ENCODE measurements around the gene GRID1.

Gene GRID1

DNA sequence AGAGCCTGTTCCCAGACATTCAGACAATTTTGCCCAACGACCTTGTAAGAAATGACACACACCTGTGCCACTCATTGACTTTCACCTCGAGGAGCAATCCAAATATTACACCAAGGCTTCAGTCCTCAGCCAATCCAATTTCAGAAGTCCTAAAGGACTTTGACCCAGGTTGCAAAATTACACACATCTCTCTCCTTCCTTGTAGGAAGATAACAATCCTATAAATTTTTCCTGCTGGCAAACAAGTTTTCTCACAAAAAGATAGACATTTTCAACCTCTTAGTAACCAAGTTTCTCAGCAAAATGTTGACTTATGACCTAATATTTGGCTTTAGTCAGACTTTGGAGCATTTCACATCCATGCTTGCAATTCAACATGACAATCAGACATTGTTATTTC is 745.0 kb downstream of the GRID1 start:
- TF ChIP-seq GATA3 (IDR thresholded peaks at IDR 0.05; ENCODE audit: low read depth, low read length) (no peak), GATA2 (IDR thresholded peaks at IDR 0.05; ENCODE audit: low read depth, low read length) (no peak)

DNA sequence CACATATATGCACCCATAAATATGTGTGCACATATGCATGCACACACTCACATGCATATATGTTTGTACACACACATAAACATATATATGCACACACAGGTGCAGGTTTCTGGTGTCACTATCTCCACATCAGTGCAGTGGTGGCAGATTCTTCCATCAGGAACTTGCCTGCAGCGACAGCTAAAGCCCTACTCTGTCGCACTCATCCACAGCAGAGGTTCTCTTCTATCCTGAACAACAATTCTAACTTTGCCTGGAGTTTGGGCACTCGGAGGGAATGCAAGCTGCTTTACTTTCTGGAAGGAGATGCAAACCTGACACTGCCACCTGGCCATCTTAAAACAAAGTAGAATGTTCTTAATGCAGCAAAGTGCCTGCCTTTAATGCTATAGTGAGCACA is 745.8 kb downstream of the GRID1 start:
- TF ChIP-seq GATA3 (IDR thresholded peaks at IDR 0.05; ENCODE audit: low read depth, low read length) (no peak), GATA2 (IDR thresholded peaks at IDR 0.05; ENCODE audit: low read depth, low read length) (no peak)

DNA sequence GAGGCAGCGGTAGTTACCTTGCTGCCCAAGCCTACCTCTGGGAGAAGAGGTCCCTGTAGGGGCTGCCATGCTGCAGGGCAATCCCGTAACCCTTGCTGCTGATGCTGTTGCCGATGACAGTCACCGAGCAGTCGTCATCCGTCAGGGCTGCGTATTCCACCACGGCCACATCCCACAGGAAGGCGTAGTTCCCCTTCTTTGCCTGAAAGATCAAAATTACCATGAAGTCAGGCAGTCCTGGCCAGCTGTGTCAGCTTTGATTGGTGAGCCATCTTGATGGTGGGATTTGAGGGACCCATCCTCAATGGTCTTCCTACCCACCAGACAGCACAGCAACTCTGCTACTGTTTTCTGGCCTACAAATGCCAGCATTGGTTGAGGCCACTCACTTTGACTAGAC is 746.8 kb downstream of the GRID1 start:
- no peak for TF ChIP-seq GATA3 (IDR thresholded peaks at IDR 0.05; ENCODE audit: low read depth, low read length)
- TF ChIP-seq GATA2 (IDR thresholded peaks at IDR 0.05; ENCODE audit: low read depth, low read length): no peak

DNA sequence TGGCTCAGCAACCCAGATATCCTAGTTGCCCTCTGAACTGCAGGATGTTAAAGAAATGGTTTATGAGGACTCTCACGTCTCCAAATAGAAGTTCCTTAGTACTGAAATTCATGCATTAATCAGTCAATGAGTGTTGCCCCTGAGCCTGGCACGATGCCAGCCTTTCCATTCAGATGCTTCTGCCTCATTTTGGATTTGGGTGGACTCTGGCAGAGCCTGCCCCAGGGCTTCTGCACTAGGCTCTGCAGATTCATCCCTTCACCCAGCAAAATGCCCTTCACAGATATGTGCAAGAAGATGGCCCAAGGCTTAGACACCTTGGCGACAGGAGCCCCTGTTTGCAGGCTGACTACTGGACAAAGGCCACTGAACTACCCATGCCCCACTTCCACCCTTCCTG is 747.8 kb downstream of the GRID1 start:
- TF ChIP-seq GATA3 (IDR thresholded peaks at IDR 0.05; ENCODE audit: low read depth, low read length) (no peak), GATA2 (IDR thresholded peaks at IDR 0.05; ENCODE audit: low read depth, low read length) (no peak)

DNA sequence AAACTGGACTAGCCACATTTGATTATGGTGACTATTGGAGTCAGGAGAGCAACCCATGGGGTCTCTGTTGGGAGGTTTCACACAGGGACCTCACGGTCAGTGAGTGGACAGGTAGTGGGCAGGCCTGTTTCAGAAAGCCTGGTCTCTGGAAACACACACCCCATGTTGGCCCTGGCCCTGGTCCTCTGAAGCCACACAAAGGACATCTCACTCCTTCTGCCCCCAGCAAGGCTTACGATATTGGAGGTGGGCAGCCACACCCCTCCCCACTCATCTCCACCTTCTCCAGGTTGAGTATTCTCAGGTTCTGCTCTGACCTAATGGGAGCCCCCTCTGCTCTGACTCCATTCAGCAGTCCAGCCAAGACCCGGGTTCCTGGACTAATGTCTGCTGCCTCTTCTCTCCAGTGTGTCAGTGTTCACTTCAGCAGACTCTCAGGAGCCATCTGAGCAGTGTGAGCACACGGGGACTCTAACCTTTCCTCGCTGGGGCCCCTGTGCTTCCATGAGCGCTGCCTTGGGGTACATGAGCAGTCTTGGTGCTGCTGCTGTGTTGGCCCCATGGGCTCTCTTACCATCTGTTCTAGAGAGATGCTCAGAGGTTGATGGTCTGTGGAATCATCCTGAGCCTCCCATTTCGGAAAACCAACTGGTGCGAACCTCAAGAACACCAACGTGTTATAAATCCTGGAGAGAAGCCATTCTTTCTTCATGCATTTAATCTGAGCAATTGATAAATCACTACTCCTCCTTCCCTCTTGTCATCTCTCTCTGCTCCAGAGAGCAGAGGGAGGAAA is 748.6 kb downstream of the GRID1 start:
- TF ChIP-seq GATA2 (IDR thresholded peaks at IDR 0.05; ENCODE audit: low read depth, low read length) (no peak), GATA3 (IDR thresholded peaks at IDR 0.05; ENCODE audit: low read depth, low read length) (no peak)

DNA sequence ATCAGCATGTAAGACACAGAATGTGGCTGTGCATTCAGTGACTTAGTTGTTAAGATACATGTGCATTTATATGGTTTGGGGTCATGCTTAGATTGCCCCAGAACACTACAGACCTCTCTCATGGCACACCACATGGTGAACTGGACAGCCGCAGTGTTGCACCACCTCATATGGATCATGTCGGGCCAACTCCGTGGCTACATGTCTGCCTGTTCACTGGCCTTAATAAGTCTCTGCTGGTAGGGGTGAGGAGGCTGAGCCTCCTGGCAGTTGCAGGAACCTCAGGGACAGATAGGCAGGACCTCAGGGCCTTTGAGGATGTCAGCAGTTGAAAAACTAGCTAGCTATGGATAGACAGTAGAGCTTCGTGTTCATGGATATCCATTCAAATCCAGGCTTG is 751.0 kb downstream of the GRID1 start:
- TF ChIP-seq GATA3 (IDR thresholded peaks at IDR 0.05; ENCODE audit: low read depth, low read length) (no peak), GATA2 (IDR thresholded peaks at IDR 0.05; ENCODE audit: low read depth, low read length) (no peak)

DNA sequence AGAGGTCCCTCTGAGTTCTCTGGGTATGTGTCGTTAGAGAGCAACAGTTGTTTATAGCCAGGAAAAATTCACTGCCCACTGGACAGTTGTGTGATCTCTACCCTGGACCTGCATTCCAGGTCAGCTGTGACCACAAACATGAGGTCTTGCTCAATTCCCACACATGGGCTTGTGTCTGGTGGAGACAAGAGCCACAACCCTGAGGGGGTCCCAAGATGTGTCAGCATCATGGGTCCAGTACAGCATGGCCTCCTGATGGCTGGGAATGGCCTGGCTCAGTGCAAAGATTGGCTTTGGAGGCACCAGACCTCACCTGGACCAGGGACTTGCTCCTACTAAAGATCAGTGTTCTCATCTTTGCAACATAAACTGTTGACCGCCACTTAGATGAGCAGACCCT is 751.6 kb downstream of the GRID1 start:
- TF ChIP-seq GATA2 (IDR thresholded peaks at IDR 0.05; ENCODE audit: low read depth, low read length): no peak
- TF ChIP-seq GATA3 (IDR thresholded peaks at IDR 0.05; ENCODE audit: low read depth, low read length): no peak

DNA sequence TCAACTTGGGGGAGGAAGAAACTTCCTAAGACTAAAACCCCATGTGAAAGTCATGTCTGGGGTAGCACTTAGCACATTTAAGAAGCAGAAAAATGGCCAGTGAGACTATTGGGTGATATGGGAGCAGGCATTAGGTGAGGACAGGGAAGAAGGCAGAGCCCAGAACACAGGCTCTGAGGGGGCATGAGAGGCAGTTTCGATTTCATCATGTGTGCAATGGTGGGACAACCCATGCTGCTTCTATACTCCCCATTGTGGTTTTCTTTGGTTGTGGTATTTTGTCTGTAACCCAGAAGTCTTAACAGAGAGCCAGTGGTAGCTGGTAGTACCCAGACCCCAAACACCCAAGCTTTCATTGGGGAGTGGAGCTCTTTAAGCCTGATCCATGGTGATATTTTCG is 752.0 kb downstream of the GRID1 start:
- TF ChIP-seq GATA2 (IDR thresholded peaks at IDR 0.05; ENCODE audit: low read depth, low read length) (no peak), GATA3 (IDR thresholded peaks at IDR 0.05; ENCODE audit: low read depth, low read length) (no peak)

DNA sequence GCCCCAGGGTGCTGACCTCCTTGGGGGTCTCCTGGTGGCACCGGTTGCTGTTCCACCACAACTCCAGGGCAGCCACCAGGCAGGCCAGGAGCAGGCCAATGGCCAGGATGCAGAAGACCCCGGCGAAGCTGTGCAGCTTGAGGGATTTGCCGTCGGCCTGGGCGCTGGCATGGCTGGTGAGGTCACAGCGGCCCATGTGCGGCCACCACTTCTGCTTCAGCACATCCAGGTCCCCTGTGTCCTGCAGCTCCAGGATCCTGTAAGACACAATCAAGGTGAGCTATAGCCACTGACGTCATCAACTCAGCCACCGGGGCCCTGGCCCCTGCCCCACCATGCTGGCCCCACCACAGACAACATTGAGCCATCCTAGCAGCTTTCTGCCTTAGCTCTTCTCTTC is 753.2 kb downstream of the GRID1 start:
- no peak for TF ChIP-seq GATA3 (IDR thresholded peaks at IDR 0.05; ENCODE audit: low read depth, low read length)
- no peak for TF ChIP-seq GATA2 (IDR thresholded peaks at IDR 0.05; ENCODE audit: low read depth, low read length)

DNA sequence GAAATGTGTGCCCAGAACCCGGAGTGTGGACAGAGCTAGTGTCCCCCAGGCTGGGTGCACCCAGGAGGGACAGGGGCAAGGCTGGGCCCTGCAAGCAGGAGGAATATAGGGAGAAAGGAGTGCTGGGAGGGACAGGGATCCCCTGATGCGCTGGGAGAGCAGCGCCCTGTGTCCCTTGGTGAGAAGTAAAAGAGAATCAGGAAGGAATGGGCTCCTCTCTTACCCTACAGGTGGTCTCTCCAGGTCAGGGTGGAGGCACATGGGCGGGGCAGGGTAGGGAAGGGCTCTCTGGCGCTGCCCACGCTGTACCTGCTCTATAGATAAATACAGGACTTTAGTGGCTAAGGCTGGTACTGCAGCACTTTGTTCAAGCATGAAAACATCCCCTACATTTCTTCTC is 753.8 kb downstream of the GRID1 start:
- TF ChIP-seq GATA2 (IDR thresholded peaks at IDR 0.05; ENCODE audit: low read depth, low read length): no peak
- TF ChIP-seq GATA3 (IDR thresholded peaks at IDR 0.05; ENCODE audit: low read depth, low read length): no peak

DNA sequence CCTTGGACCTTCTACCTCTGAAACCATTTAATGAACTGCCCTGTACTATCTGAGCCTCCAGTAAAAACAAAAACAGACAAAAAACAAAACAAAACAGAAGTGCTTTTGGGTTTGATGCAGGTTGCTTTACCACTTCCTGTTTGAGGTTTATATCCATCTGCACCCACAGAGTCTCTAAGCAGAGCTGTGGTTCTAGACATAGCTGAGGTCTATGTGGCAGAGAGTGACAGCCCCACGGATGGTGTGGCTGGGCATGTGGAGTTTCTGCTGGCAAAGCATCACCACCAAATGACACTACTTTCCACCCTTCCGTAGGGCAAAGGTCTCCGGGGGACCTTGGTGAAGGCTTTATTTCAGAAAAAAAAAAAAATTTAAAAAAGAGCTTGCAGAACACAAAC is 754.2 kb downstream of the GRID1 start:
- TF ChIP-seq GATA2 (IDR thresholded peaks at IDR 0.05; ENCODE audit: low read depth, low read length) (no peak), GATA3 (IDR thresholded peaks at IDR 0.05; ENCODE audit: low read depth, low read length) (no peak)

DNA sequence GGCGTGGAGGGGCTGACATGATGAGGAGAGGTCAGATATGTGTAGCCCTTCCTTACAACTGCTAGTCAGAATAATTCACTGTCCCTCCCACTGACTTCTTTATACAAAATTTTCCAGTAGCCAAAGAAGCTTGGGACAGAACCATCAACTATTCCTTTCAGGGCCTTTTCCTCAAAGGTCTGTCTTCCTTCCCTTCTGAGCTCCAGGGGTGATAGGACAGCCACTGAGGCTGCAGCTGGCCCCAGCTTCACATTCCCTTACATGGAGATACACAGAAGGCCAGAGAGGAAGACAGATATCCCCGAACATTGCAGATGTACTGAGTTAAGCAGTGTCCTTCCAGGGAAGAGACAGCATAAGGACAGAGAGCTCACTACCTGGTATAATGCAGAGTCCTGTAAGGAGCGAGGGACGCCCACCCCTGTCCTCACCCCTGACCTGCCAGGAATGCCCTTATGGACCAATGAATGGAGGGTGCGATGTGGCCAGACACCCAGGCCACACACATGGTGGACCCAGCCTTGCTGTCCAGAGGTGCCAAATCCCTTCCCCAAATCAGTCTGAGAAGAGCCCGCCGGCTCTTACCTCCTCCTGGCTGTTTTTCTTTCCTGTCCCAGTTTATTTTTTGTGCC is 754.7 kb downstream of the GRID1 start:
- TF ChIP-seq GATA2 (IDR thresholded peaks at IDR 0.05; ENCODE audit: low read depth, low read length): no peak
- TF ChIP-seq GATA3 (IDR thresholded peaks at IDR 0.05; ENCODE audit: low read depth, low read length): no peak

DNA sequence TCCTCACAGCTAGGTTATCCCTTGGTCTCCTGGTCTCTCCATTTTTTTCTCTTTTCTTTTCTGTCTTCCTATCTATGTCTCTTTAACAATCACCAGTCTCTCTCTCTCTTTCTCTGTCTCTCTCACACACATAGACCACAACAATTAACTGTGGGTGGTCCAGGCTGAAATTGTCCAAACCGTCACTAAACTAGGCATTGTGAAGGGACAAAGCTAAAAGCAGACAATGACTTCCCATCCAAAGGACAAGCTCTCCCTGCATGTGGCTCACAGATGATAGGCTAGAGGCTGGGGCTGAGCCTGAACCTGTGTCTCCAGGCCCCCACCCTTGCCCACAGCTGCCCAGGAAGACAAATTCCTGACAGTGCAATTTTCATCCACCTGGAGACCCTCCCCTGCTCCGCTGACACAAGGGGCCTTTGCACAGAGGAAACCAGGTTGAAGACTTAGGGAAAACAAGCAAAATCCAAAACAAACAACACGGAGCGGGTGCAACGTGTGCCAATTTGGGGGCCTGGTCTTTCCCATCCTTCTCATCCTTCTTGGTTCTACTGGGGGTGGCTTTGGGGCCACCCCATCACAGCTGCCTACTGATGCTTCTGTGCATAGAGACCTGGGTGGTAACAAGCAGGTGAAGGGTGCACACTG is 755.4 kb downstream of the GRID1 start:
- TF ChIP-seq GATA2 (IDR thresholded peaks at IDR 0.05; ENCODE audit: low read depth, low read length) (no peak), GATA3 (IDR thresholded peaks at IDR 0.05; ENCODE audit: low read depth, low read length) (no peak)

DNA sequence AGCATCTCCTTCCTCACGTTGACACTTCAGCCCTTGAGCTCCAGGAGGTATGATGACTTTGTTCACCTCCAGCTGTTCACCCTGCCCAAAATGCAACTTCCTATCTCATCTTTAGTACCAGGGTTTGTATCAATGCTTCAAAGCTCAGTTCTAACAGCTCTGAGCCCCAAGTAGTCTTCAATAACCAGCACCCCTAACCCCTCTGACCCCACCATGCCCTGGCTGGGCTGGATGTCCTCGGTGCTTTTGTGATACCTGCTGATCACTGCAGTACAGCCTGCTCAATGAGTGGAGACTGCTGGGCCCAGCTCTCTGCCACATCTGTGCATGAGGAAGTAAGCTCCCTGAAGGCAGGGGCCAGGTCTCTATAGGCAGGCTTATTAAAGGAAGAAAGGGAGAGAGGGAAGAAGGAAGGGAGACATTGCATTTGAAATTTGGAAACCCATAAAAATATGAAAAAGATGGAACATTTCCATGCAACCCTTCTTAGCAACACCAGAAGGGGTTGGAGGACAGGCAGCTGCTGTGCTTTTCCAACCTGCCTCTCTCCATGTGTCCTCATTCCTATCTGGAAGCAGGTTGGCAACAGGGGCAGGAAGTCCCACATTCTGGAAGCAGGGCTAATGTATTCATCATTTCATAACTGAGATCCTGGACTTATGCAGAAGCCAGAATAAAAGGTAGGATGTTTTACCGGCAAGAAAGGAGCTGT is 756.1 kb downstream of the GRID1 start:
- TF ChIP-seq GATA2 (IDR thresholded peaks at IDR 0.05; ENCODE audit: low read depth, low read length): no peak
- TF ChIP-seq GATA3 (IDR thresholded peaks at IDR 0.05; ENCODE audit: low read depth, low read length): no peak

Measured in SH-SY5Y (cell line).